GM18951 (cell line): ENCODE data around the gene ADCY3.
A peak's percentile ranks its signal among the peaks of the same experiment; 100 is the strongest.

ENCODE experiments used
- POLR2A ChIP-seq: IDR thresholded peaks from 4 replicates; pipeline ENCODE4 v1.6.1; 2011; ENCODE audit warnings: mild to moderate bottlenecking; ENCODE audit not compliant: insufficient read length, insufficient read depth; ENCODE audit errors: extremely low read depth
- in situ Hi-C: fragments of 300-500 bp; cut with MboI; formaldehyde crosslinking; loops from one replicate; pipeline ENCODE4 v1.12.0; 2022; ENCODE audit warnings: low sequenced_read_pairs, mixed read lengths, inconsistent platforms; ENCODE audit not compliant: unreplicated experiment

ADCY3 gene

DNA sequence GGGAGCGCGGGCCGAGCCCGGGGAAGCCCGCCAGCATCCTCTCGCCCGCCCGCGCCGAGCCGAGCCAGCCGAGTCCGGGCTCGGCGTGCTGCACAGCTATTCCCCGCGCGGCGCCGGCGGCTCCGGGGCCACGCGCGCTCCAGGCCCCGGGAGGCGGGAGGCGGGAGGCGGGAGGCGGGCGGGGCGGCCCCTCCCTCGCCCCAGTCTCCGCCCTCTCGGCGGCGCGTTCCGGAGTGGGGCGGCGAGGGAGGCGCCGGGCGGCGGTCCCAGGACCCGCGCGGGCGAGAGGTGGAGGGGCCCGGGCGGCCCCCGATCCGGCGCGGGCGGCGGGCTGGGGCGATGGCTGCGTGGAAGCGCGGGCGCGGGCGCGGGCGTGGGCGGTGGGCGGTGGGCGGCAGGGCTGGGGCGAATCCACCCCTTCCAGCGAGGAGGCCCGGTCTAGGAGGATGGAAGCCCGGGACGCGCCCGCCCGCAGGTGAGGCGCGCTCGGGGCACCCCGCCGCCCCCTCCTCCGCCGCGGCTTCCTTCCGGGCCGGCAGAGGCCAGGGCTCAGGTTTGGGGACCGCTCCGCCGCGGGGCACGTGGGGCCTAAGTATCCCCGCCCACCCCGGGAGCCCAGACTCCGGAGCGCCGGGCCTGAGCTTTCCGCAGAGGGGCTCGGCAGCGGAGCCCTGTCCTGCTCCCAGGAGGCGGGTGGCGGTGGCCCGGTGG lies at the start of gene ADCY3:
Gene ADCY3, minus strand, starts transcription at position 140 of the 711 bp plus-strand sequence. CDS start 1,250 bp downstream, outside the sequence.
- in situ Hi-C loops = no loop called here
- TF ChIP-seq POLR2A = peak; percentile 56

DNA sequence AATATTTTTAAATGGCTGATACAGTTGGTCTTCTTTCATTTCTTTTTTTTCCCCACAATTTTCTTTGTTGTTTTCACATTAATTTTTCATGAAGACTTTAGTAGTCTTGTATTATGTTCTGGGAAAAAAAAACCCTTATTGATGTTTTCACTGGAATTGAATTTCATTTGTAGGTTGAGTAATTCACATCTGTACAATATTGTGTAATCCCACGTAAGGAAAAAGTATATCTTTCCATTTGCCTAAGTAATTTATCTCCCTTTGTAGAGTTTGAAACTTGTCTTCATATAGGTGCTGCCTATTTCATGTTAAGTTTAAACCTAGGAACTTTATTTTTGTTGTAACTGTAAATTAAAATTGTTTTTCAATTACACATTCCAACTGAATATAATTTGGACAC lies 49.7 kb upstream of the ADCY3 start:
- TF ChIP-seq POLR2A = no peak
- in situ Hi-C loops = no loop called here

DNA sequence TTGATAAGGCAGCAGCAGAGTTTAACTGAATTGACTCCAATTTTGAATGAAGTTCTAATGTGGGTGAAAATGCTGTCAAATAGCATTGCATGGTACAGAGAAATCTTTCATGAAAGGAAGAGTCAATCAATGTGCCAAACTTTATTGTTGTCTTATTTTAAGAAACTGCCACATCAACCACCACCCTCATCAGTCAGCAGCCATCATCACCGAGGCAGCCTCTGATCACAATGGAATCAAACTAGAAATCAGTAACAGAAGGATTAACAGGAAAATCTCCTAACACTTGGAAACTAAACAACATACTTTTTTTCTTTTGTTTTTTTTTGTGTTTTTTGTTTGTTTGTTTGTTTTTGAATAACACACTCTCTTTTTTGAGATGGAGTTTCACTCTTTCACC lies 41.9 kb upstream of the ADCY3 start:
- no peak for TF ChIP-seq POLR2A
- in situ Hi-C loops = no loop called here

DNA sequence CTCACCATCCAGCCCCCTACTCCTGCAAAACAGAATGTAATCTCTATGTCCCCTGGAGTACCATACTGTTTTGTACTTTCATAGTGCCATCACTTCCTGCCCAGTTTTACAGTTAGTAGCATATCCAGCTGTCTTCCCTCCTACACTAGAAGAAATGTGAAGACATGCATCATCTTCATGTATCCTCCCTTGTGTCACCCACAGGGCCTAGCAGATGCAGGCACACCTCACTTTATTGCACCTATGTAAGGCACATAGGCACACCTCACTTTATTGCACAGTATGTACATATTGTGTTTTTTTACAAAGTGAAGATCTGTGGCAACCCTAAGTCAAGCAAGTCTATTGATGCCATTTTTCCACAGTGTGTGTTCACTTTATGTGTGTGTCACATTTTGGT lies 39.7 kb upstream of the ADCY3 start:
- in situ Hi-C loops = no loop called here
- no peak for TF ChIP-seq POLR2A

DNA sequence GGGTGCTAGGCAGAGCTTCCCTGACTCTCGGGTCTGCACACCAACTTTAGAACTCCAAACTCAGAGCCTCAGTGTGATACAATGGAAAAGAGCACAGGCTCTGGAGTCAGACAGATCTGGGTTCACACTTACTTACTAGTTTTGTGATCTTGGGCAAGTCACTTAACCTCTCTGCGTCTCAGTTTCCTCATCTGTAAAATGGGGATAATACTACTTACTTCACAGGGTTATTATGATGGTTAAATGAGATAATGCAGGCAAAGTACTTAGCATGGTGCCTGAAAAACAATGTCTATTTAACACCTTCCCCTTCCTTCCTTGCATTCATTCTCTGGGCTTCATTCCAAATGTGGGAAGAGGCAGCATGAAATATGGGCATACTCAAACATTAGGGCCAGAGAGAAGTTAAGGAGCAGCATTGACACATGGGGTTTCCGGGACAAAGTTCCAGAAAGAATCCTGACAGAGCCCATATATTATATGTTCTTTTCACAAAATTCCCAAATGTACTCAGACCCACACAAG lies 38.4 kb upstream of the ADCY3 start:
- TF ChIP-seq POLR2A = no peak
- in situ Hi-C loops = no loop called here

DNA sequence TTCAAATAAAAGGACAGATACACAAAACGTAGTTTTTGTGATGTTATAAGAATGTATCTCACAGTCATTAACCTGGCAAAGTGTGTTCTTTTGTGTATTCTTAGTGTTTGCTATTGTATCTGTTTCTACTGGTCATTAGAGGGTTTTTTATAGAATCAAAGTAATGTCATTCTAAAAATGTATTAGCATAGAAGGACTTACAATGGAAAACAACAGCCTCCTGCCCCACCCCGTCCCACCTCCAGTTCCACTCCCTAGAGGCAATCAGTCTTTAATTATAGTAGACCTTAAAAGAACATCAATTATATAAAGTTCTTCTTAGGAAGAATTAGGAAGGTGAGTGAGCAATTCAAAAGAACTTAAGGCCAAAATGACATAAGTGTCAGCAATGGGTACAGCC lies 37.9 kb upstream of the ADCY3 start:
- no peak for TF ChIP-seq POLR2A
- in situ Hi-C loops = no loop called here

DNA sequence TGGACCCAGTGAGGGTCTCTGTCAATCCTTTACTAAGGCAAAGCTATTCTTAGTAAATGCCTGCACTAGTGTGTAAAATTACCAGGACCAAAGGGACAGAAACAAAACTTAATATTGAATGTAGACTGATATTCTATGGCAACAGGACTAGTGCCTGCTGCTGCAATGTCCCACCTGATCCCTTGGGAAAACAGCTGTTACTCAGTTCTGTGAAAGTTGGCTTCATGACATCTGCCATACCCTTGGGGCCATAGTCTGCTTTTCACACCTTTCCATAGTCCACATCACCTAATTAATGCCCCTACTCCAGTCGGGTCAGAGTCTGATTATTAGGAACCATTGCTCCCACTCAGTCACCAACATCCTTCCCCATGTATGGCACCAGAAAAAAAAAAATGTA lies 37.2 kb upstream of the ADCY3 start:
- in situ Hi-C loops = no loop called here
- no peak for TF ChIP-seq POLR2A

DNA sequence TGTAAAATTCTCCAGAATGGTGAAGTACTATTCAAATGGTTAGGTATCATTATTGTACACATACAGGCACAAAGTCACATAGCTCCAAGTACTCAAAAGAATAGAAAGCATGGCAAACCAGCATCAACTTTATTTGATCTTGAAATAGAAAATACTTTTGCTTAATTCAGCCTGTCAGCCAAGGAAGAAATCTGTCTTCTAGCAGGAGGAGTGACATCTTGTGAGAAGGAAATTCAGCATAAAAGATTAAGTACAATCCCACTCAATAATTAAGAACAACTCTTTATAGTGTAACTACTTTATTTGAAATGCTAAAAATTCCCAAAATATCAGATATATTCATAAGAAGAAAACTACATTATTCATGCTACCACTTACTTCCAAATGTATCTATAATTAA lies 35.9 kb upstream of the ADCY3 start:
- TF ChIP-seq POLR2A = no peak
- in situ Hi-C loops = no loop called here

DNA sequence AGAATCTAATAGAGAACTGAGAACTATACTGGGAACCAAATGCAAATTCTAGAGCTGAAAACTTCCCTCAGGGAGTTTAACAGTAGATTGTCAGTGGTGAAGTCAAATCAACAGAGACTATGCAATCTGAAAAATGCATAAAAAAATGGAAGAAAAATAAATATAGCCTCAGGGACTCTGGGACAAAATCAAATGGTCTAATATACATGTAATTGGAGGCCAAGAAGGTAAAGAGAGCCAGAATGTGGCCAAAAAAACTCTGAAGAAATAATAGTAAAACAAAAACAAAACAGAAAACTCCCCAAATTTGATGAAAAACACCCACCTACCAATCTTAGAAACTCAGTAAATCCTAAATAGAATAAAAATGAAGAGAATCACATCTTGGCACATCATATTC lies 35.2 kb upstream of the ADCY3 start:
- in situ Hi-C loops = no loop called here
- no peak for TF ChIP-seq POLR2A

DNA sequence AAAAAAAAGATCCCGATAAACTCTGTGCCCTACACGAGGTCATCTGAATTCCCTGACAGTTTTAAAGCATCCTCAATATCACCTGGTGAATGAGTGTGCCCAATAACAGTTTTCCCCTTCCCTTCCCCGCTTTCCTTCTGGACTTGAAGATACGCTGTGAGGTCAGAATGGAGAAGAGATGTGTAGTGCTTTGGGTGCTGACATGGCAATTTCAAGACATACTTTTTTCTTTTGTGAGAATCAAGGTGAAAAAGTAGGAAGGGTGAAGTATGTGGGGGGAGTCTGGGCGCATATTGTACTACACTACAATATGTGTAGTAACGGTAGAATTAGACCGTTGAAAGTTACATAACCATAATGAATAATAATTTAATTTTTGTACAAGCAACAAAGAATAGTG lies 30.1 kb upstream of the ADCY3 start:
- in situ Hi-C loops = no loop called here
- no peak for TF ChIP-seq POLR2A

DNA sequence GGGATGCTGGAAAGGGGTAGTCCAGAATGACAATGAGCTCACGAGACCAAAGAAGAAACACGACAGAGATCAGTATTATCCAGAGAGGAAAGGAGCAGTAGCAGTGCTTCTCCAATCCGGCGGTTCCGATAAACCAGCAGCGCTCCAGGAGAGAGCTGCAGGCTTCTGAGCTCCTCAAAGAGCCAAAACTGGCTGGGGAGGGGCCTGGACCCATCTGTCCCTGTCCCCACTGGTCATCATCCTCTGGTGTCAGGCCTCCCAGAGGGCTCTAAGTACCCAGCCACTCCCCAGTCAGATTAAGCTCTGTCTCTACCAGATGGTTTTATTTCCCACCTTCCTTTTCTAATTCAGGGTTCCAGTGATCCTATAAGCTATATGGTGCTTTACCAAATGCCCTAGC lies 28.5 kb upstream of the ADCY3 start:
- in situ Hi-C loops = no loop called here

DNA sequence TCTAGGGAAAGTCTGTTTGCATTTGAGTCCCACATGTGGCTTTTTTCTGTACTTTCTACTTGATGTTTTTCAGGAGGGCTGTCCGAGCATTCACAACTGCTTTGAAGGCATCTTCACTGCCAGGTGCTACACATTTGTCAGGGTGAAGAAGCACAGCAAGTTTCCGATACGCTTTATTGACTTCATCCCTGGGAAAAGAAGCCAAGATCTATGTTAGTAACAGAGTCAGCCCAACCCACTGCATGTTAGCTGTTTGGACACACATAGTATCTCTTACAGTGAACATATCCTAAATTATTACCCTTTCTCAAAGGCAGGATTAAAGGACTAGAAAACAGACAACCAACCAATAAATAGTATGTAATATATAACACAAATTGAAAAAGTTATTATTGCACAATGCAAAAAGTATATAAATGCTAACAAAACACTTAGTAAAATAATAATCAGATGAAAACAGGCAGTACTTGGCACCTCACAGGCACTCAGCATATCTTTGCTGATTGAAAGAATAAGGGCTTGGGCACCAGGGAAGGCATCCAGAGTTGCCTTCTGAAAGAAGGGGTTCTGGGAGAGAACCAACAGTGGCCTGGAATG lies 27.6 kb upstream of the ADCY3 start:
- in situ Hi-C loops = no loop called here
- no peak for TF ChIP-seq POLR2A

More for the DNA sequence above, 28.5 kb upstream of the ADCY3 start:
- no peak for TF ChIP-seq POLR2A

DNA sequence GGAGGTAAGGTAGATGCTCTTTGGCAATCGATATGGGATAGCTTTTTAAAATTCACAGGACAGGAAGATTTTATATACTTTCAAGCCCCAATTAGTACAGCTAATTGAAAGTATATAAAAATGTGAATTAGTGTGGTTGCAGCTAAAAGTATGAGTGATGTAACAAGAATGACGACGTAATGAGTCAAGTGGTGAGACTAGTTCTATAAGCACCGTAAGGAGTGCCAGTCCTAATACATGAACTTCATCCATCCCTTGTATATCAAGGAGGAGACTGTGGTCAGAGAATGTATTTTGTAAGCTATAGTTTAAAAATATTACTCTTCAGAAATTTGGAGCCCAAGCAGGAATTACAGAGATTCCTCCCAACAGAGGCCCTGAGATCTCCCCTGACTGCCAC lies 25.9 kb upstream of the ADCY3 start:
- TF ChIP-seq POLR2A = no peak

DNA sequence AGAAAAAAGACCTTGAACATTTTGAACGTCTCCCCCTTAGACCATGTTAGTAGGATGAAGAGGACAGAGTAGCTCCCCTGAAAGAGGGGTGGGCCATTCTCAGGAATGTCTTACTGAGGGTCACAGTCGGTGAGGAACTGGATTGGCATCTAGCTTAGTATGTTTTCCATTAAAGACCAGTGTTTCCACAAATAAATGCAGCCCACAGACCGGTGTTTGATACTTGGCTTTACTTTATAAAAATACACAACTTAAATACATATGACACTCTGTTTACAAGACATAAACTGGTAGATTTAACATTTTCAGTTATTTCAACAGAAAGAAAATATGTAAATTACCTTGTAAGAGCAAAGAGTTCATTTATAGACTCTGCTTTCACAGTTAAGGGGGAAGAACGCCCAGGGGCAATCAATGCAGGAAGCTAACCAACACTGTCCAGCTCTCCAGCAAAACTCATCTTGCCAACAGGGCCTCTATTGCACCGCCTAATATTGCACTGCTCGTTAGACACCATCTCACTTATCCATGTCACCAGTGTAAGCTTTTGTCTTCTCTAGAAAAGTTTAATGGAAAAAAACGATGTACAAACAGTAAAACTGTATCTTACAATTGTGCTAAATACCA lies 23.5 kb upstream of the ADCY3 start:
- TF ChIP-seq POLR2A = no peak
- in situ Hi-C loops = no loop called here

More for the DNA sequence above, 25.9 kb upstream of the ADCY3 start:
- in situ Hi-C loops = no loop called here

DNA sequence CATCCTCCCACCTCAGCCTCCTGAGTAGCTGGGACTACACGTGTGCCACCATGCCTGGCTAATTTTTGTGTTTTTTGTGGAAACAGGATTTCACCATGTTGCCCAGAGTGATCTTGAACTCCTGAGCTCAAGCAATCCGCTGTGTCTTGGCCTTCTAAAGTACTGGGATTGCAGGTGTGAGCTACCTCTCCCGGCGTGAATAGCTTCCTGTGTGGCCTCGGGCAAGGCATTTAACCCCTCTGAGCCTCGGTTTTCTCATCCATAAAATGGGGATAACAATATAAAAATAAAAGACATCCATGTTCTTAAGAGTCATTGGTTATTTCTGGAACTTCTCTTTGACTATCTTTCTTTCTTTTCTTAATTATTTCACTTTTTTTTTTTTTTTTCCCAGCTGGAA lies 19.3 kb upstream of the ADCY3 start:
- in situ Hi-C loops = no loop called here
- TF ChIP-seq POLR2A = no peak
